A673 (cell line): ENCODE measurements around the gene CELF4.

Experiments
- CTCF ChIP-seq: fragments of 300-800, 200-600 bp; sonication (generic); conservative IDR thresholded peaks from 2 replicates; pipeline ENCODE4 v1.5.1; 2017; ENCODE audit warnings: low read depth, mild to moderate bottlenecking, antibody characterized with exemption, low read length, moderate library complexity, mixed read lengths
- EZH2 ChIP-seq: fragments of 200-600 bp; sonication (generic); IDR thresholded peaks from 2 replicates; pipeline ENCODE4 v1.6.1; 2017; ENCODE audit warnings: borderline replicate concordance, low read depth, mild to moderate bottlenecking, mixed read lengths, antibody characterized with exemption, low read length; ENCODE audit not compliant: poor library complexity, severe bottlenecking

GRCh38 chr18:37598966-37599896 lies 33.6 kb upstream of the CELF4 start:
- TF ChIP-seq EZH2: no peak
- TF ChIP-seq CTCF: no peak
